ENCODE results near the gene GALNT13.

- TF ChIP-seq, protein P1, sequence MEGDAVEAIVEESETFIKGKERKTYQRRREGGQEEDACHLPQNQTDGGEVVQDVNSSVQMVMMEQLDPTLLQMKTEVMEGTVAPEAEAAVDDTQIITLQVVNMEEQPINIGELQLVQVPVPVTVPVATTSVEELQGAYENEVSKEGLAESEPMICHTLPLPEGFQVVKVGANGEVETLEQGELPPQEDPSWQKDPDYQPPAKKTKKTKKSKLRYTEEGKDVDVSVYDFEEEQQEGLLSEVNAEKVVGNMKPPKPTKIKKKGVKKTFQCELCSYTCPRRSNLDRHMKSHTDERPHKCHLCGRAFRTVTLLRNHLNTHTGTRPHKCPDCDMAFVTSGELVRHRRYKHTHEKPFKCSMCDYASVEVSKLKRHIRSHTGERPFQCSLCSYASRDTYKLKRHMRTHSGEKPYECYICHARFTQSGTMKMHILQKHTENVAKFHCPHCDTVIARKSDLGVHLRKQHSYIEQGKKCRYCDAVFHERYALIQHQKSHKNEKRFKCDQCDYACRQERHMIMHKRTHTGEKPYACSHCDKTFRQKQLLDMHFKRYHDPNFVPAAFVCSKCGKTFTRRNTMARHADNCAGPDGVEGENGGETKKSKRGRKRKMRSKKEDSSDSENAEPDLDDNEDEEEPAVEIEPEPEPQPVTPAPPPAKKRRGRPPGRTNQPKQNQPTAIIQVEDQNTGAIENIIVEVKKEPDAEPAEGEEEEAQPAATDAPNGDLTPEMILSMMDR (IDR thresholded peaks at IDR 0.05) = no peak
- TF ChIP-seq POLR2A (IDR thresholded peaks at IDR 0.05) = no peak
Measured at GRCh38 chr2:154425994-154426393, 554.3 kb downstream of the GALNT13 start.

Measured in lower leg skin (tissue), 3 donors.